Posterior cingulate gyrus (tissue), 11 donors: ENCODE measurements around the gene OR2A42.
"Not testable (repeated sequence)": the region's sequence is repeated elsewhere in the genome, so short reads cannot be mapped to it uniquely, and the experiment has no call there.

Experiments used
- DNase-seq, 10 donors: peaks; one replicate each; pipeline versions ENCODE4 v3.0.0 to v3.0.0-alpha.2; 2020 to 2021; ENCODE audit warnings: mixed read lengths in 3 of 10
- intact Hi-C: fragments of 100-400 bp; cut with DNase I; formaldehyde crosslinking; loops from one replicate; pipeline ENCODE4 v1.15.1; 2023

OR2A42 gene

GRCh38 chr7:144228810-144229209, 10.6 kb downstream of the OR2A42 start:
- intact Hi-C loops: not testable (repeated sequence)
- DNase-seq: peak in 1 of 10 donors; percentile 60

GRCh38 chr7:144226866-144227265, 12.5 kb downstream of the OR2A42 start:
- peak in 1 of 10 donors; percentile 3 for DNase-seq
- intact Hi-C loops: not testable (repeated sequence)

GRCh38 chr7:144223675-144224074, 15.7 kb downstream of the OR2A42 start:
- intact Hi-C loops, DNase-seq: not testable (repeated sequence)

- DNase-seq, intact Hi-C loops: not testable (repeated sequence)
These were observed 18.9 kb downstream of the OR2A42 start for GRCh38 chr7:144220531-144220930.

GRCh38 chr7:144219149-144219548, 20.3 kb downstream of the OR2A42 start:
- intact Hi-C loops, DNase-seq: not testable (repeated sequence)

- peak in 2 of 10 donors; percentile 17 to 31 for DNase-seq
- intact Hi-C loops: not testable (repeated sequence)
These were observed 20.8 kb downstream of the OR2A42 start for GRCh38 chr7:144218581-144218980.

GRCh38 chr7:144217200-144217599, 22.2 kb downstream of the OR2A42 start:
- DNase-seq: peak in 1 of 10 donors; percentile 7
- intact Hi-C loops: not testable (repeated sequence)

- DNase-seq, intact Hi-C loops: not testable (repeated sequence)
These were observed 34.1 kb downstream of the OR2A42 start for GRCh38 chr7:144205306-144205705.

GRCh38 chr7:144203086-144203485, 36.3 kb downstream of the OR2A42 start:
- DNase-seq: not testable (repeated sequence)

GRCh38 chr7:144201978-144202377, 37.4 kb downstream of the OR2A42 start:
- intact Hi-C loops, DNase-seq: not testable (repeated sequence)

More at GRCh38 chr7:144203086-144203485, 36.3 kb downstream of the OR2A42 start:
- intact Hi-C loops: not testable (repeated sequence)

GRCh38 chr7:144198934-144199333, 40.5 kb downstream of the OR2A42 start:
- DNase-seq, intact Hi-C loops: not testable (repeated sequence)

- intact Hi-C loops, DNase-seq: not testable (repeated sequence)
These were observed 44.1 kb downstream of the OR2A42 start, which contains the start of gene ARHGEF35 for GRCh38 chr7:144195212-144195872. ARHGEF35 (minus strand) TSS chr7:144195833; CDS start chr7:144188383, 7,450 bp downstream.

GRCh38 chr7:144194453-144194852, 45.0 kb downstream of the OR2A42 start:
- intact Hi-C loops, DNase-seq: not testable (repeated sequence)

GRCh38 chr7:144193782-144194181, 45.6 kb downstream of the OR2A42 start:
- DNase-seq, intact Hi-C loops: not testable (repeated sequence)

- intact Hi-C loops, DNase-seq: not testable (repeated sequence)
These were observed 50.7 kb downstream of the OR2A42 start for GRCh38 chr7:144188578-144189171.

- intact Hi-C loops, DNase-seq: not testable (repeated sequence)
These were observed 51.6 kb downstream of the OR2A42 start for GRCh38 chr7:144187848-144188247.

GRCh38 chr7:144183166-144183565, 56.2 kb downstream of the OR2A42 start, which contains the start of gene CTAGE4:
CTAGE4 (plus strand) TSS chr7:144183466; CDS start chr7:144183504, 38 bp downstream.
- intact Hi-C loops, DNase-seq: not testable (repeated sequence)

- not testable (repeated sequence) for DNase-seq
- intact Hi-C loops: loop anchor here (10.0 kb wide), 1 partner anchor 216 kb away; no protein-coding TSS in a partner anchor
These were observed 60.3 kb downstream of the OR2A42 start for GRCh38 chr7:144179165-144179479.

- not testable (repeated sequence) for DNase-seq
- intact Hi-C loops: loop anchor here (10.0 kb wide), 1 partner anchor 216 kb away; no protein-coding TSS in a partner anchor
These were observed 60.8 kb downstream of the OR2A42 start for GRCh38 chr7:144178380-144179164.
